ENCODE data around the gene CASTOR2. TPM values are rescaled to one million over a fixed set of nuclear protein-coding genes. Genes with fewer than 3 reads are reported as not detected.

CASTOR2 gene
- total RNA-seq, 1 experiment from 2014 or later = 26.5 TPM

DNA sequence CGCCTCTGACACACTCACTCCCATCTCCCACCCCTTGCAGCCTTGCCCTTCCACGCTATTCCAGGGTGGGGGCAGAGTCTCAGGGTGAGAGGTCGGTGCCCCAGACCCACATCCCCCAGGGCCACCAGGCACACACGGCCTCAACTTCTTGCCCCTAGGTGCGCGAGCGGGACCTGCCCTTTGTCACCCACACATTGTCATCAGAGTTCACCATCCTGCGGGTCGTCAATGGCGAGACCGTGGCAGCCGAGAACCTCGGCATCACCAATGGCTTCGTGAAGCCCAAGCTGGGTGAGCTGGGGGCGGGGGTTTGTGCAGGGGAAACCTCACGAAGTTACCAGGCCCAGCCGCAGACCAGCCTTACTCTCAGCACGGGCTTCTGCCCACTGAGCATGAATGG lies 53.3 kb downstream of the CASTOR2 start:
- no peak overlapping the region for H4K8ac ChIP-seq (replicated peaks; ENCODE audit: insufficient read length, low read depth, low read length)
- no peak overlapping the region for H2AFZ ChIP-seq (ENCODE audit: low read length)
- H3K23me2 ChIP-seq (ENCODE audit: insufficient read length, low read depth, low read length, poor library complexity, severe bottlenecking) = no peaks in the 10 kb centered on the region
- no peaks in the 10 kb centered on the region for H3K79me2 ChIP-seq (ENCODE audit: insufficient read depth, low read length)
- Mint-ChIP-seq H3K27me3 (ENCODE audit: low read depth) (no peaks in the 10 kb centered on the region), H3K9me3 (no peaks in the 10 kb centered on the region), H3K27ac (no peak overlapping the region; a peak in 1 of 7 replicates), H3K4me1 (peaks cover 2 to 6% of the 10 kb centered on the region in 2 experiments; a peak in 2 of 4 replicates), H3K36me3 (ENCODE audit: insufficient read depth in 1 of 3, low read depth in 3 of 3) (peaks cover 10 to 34% (median 32%) of the 10 kb centered on the region in 3 experiments; a peak in 6 of 7 replicates), H3K4me3 (no peak overlapping the region)
- H2BK20ac ChIP-seq (ENCODE audit: low read depth, low read length, poor library complexity, severe bottlenecking) = no peak overlapping the region
- H4K91ac ChIP-seq (ENCODE audit: insufficient read length, low read depth, low read length) = no peak overlapping the region
- H3K23ac ChIP-seq (ENCODE audit: insufficient read length, low read depth, low read length) = no peak overlapping the region
- no peak overlapping the region for H3K4me2 ChIP-seq (ENCODE audit: insufficient read depth, insufficient read length, low read length)
- no peak overlapping the region for H3K27ac ChIP-seq (ENCODE audit: insufficient read length, low read depth, low read length)
- H3K18ac ChIP-seq (ENCODE audit: insufficient read length, low read depth, low read length) = no peak overlapping the region
- H2BK15ac ChIP-seq (ENCODE audit: low read depth, low read length) = no peak overlapping the region
- no CpG with 5 or more reads among the region's 18 CpGs for WGBS (ENCODE audit: extremely low coverage, insufficient read length, low lambda C conversion rate)
- no peak overlapping the region for H3K4ac ChIP-seq (ENCODE audit: low read depth, low read length)
- no peak overlapping the region for H4K5ac ChIP-seq (ENCODE audit: insufficient read length, low read depth, low read length)
- no peak overlapping the region for H2BK120ac ChIP-seq (ENCODE audit: low read depth, low read length, poor library complexity, severe bottlenecking)
- no peak overlapping the region for H3K56ac ChIP-seq (ENCODE audit: insufficient read length, low read depth, low read length)
- H3K9ac ChIP-seq (ENCODE audit: extremely low read depth, insufficient read length, low read length) = no peak overlapping the region
- no peaks in the 10 kb centered on the region for H3K4me1 ChIP-seq (ENCODE audit: insufficient read depth, low read length)
- no peaks in the 10 kb centered on the region for H4K20me1 ChIP-seq (ENCODE audit: control insufficient read depth, insufficient read depth, insufficient read length)
- TF ChIP-seq CTCF (conservative IDR thresholded peaks at IDR 0.05) = no peak
- no peak overlapping the region for H2AK5ac ChIP-seq (ENCODE audit: insufficient read length, low read length)
- no peaks in the 10 kb centered on the region for H3K79me1 ChIP-seq (ENCODE audit: insufficient read depth, low read depth, low read length, poor library complexity, severe bottlenecking)
- no peak overlapping the region for H2BK5ac ChIP-seq (ENCODE audit: insufficient read length, low read length)
- H3K27me3 ChIP-seq (ENCODE audit: insufficient read depth, low read length) = no peaks in the 10 kb centered on the region
- no peak overlapping the region for H3K14ac ChIP-seq (ENCODE audit: insufficient read depth, low read length)
- H3K9me3 ChIP-seq (ENCODE audit: control insufficient read depth, low read depth, low read length) = no peaks in the 10 kb centered on the region
- no peak overlapping the region for H2BK12ac ChIP-seq (ENCODE audit: insufficient read length, low read depth, low read length)
- H3T11ph ChIP-seq (ENCODE audit: low read length) = no peak overlapping the region
- DNase-seq = no peak

Data from H9 (cell line).